Keratinocyte (primary cell): Measurements from ENCODE around the gene NDUFS2. TPM values are rescaled to one million over a fixed set of nuclear protein-coding genes. Genes with fewer than 3 reads are reported as not detected.

ENCODE experiments used
- DNase-seq: peaks from one replicate; pipeline ENCODE4 v3.0.0-alpha.2; 2011; ENCODE audit warnings: low read depth, missing footprints, low spot score
- FAIRE-seq: peaks from 2 replicates; lab custom pipeline; 2011; peaks lifted over from hg19 to GRCh38; lab: Jason Lieb, UNC
- H2AFZ ChIP-seq: 2 replicates; pipeline ENCODE4 v1.6.0; 2012; ENCODE audit warnings: low read length, control low read depth, inconsistent platforms; ENCODE audit not compliant: control insufficient read depth
- H3K27ac ChIP-seq: 2 replicates; pipeline ENCODE4 v1.5.1; 2011; ENCODE audit warnings: low read length; ENCODE audit not compliant: control insufficient read depth, insufficient read depth
- H3K27me3 ChIP-seq: 3 replicates; pipeline ENCODE4 v1.6.0; 2011; ENCODE audit warnings: low read length; ENCODE audit not compliant: control insufficient read depth, insufficient read depth; ENCODE audit errors: extremely low read depth
- H3K36me3 ChIP-seq, 2 experiments: 2 replicates in 1 of 2; 3 replicates in 1 of 2; pipeline ENCODE4 v1.5.1; 2011; ENCODE audit warnings: low read length in 2 of 2, mild to moderate bottlenecking in 1 of 2; ENCODE audit not compliant: control insufficient read depth in 2 of 2, insufficient read depth in 2 of 2; ENCODE audit errors: extremely low read depth in 1 of 2
- H3K4me1 ChIP-seq: 3 replicates; pipeline ENCODE4 v1.5.1; 2011; ENCODE audit warnings: low read length; ENCODE audit not compliant: control insufficient read depth, insufficient read depth; ENCODE audit errors: extremely low read depth
- H3K4me2 ChIP-seq: 3 replicates; pipeline ENCODE4 v1.6.0; 2011; ENCODE audit warnings: low read depth, low read length; ENCODE audit not compliant: control insufficient read depth, insufficient read depth; ENCODE audit errors: extremely low read depth
- H3K4me3 ChIP-seq, 3 experiments: fragments of 200-600 bp in 1 of 3; sonication (generic) in 1 of 3; 2 replicates in 2 of 3; 3 replicates in 1 of 3; pipeline ENCODE4 v1.5.1; 2011 to 2016; ENCODE audit warnings: low read length in 3 of 3, mild to moderate bottlenecking in 3 of 3, control low read depth in 2 of 3, inconsistent platforms in 1 of 3, low read depth in 1 of 3, mixed read lengths in 1 of 3, mixed run types in 1 of 3, moderate library complexity in 1 of 3; ENCODE audit not compliant: control insufficient read depth in 2 of 3, insufficient read depth in 2 of 3; ENCODE audit errors: extremely low read depth in 1 of 3
- H3K79me2 ChIP-seq: 2 replicates; pipeline ENCODE4 v1.6.0; 2012; ENCODE audit warnings: low read length; ENCODE audit not compliant: control insufficient read depth, insufficient read depth
- H3K9ac ChIP-seq: 3 replicates; pipeline ENCODE4 v1.6.0; 2011; ENCODE audit warnings: low read length; ENCODE audit not compliant: control insufficient read depth, insufficient read depth; ENCODE audit errors: extremely low read depth
- H3K9me1 ChIP-seq: 3 replicates; pipeline ENCODE4 v1.6.0; 2011; ENCODE audit warnings: low read length; ENCODE audit not compliant: control insufficient read depth, insufficient read depth; ENCODE audit errors: extremely low read depth
- H3K9me3 ChIP-seq: 2 replicates; pipeline ENCODE4 v1.5.1; 2012; ENCODE audit warnings: low read depth, low read length; ENCODE audit not compliant: control insufficient read depth
- H4K20me1 ChIP-seq: 3 replicates; pipeline ENCODE4 v1.6.0; 2011; ENCODE audit warnings: low read length; ENCODE audit not compliant: control insufficient read depth, insufficient read depth; ENCODE audit errors: extremely low read depth
- CTCF ChIP-seq, 3 experiments: IDR thresholded peaks in 1 of 3; conservative IDR thresholded peaks in 1 of 3; optimal IDR thresholded peaks in 1 of 3; 2 replicates in 2 of 3; 3 replicates in 1 of 3; pipeline versions ENCODE3 to v1.5.1; 2011; ENCODE audit warnings: low read length in 3 of 3, mild to moderate bottlenecking in 3 of 3, moderate library complexity in 2 of 3, control low read depth in 1 of 3, inconsistent platforms in 1 of 3; ENCODE audit not compliant: insufficient read depth in 2 of 3; ENCODE audit errors: extremely low read depth in 1 of 3
- EZH2 ChIP-seq: IDR thresholded peaks from one replicate; pipeline ENCODE4 v1.6.1; 2012; ENCODE audit warnings: inconsistent platforms, mild to moderate bottlenecking, low read length, moderate library complexity
- dilution Hi-C: fragments of 300-500 bp; cut with MboI; formaldehyde crosslinking; loops from one replicate; pipeline ENCODE4 v1.7.0; 2020; ENCODE audit warnings: low sequenced_read_pairs; ENCODE audit not compliant: extremely low pct_ligation_motif_present
- polyA plus RNA-seq, 5 experiments: library from polyadenylated mRNA; depleted of rRNA in 3 of 5; stranded (reverse) in 3 of 5; stranded (forward) in 1 of 5; unstranded in 1 of 5; fragments of >200 nt; gene quantifications; 1 replicate in 1 of 5; 2 replicates in 3 of 5; 3 replicates in 1 of 5; pipeline versions ENCODE4 v1.2.1 to v1.2.3, GENCODE V29; 2011 to 2012; ENCODE audit warnings: missing spikeins in 2 of 5, low read depth in 1 of 5, low replicate concordance in 1 of 5

NDUFS2 gene
- polyA plus RNA-seq, 1 donor (not counting 4 experiments of a cell fraction or from before 2014, with no cell fraction given), result 136 TPM

GRCh38 chr1:161158316-161159010, 43.7 kb upstream of the NDUFS2 start:
- H3K9me1 ChIP-seq, result no peaks in the 10 kb centered on the region
- peaks cover 24% of the 10 kb centered on the region for H3K4me1 ChIP-seq
- H3K9ac ChIP-seq, result peak overlapping the region; percentile 91
- FAIRE-seq (no peak), DNase-seq (no peak)
- H3K27ac ChIP-seq, result peak overlapping the region; percentile 84
- H3K4me3 ChIP-seq, result peak overlapping the region; percentile 73 to 89 (median 74)
- peak overlapping the region; percentile 92 for H3K4me2 ChIP-seq
- peaks cover 7 to 21% of the 10 kb centered on the region in 2 experiments for H3K36me3 ChIP-seq
- H2AFZ ChIP-seq, result peak overlapping the region; percentile 95
- dilution Hi-C loops, result no loop called here
- H3K79me2 ChIP-seq, result peaks cover 21% of the 10 kb centered on the region
- H3K9me3 ChIP-seq, result no peaks in the 10 kb centered on the region
- H4K20me1 ChIP-seq, result no peaks in the 10 kb centered on the region
- no peaks in the 10 kb centered on the region for H3K27me3 ChIP-seq
- no peak for TF ChIP-seq CTCF (optimal IDR thresholded peaks at IDR 0.05 in 1 of 3, IDR thresholded peaks at IDR 0.05 in 1 of 3, conservative IDR thresholded peaks at IDR 0.05 in 1 of 3; ENCODE audit: extremely low read depth in 1 of 3, insufficient read depth in 2 of 3, low read length in 3 of 3)
- no peak for TF ChIP-seq EZH2

GRCh38 chr1:161159087-161159912, 42.9 kb upstream of the NDUFS2 start, which contains the start of gene USP21:
TSS of gene USP21 (plus strand) at chr1:161159500. CDS start at chr1:161160641, 1,141 bp downstream.
- no peak for FAIRE-seq
- peak within 1 kb of the TSS; percentile 95 for H2AFZ ChIP-seq
- no peaks in the 10 kb centered on the region for H3K9me1 ChIP-seq

More at GRCh38 chr1:161159087-161159912, 42.9 kb upstream of the NDUFS2 start, which contains the start of gene USP21:
- H3K9ac ChIP-seq, result peak within 1 kb of the TSS; percentile 91
- dilution Hi-C loops, result no loop called here
- peak within 1 kb of the TSS; percentile 73 to 89 (median 74) for H3K4me3 ChIP-seq
- H3K27ac ChIP-seq, result peak within 1 kb of the TSS; percentile 84
- peaks cover 24% of the 10 kb centered on the region for H3K4me1 ChIP-seq
- peak within 1 kb of the TSS; percentile 92 for H3K4me2 ChIP-seq
- peaks cover 9 to 28% of the 10 kb centered on the region in 2 experiments for H3K36me3 ChIP-seq
- H3K9me3 ChIP-seq, result no peaks in the 10 kb centered on the region
- TF ChIP-seq CTCF (optimal IDR thresholded peaks at IDR 0.05 in 1 of 3, IDR thresholded peaks at IDR 0.05 in 1 of 3, conservative IDR thresholded peaks at IDR 0.05 in 1 of 3; ENCODE audit: extremely low read depth in 1 of 3, insufficient read depth in 2 of 3, low read length in 3 of 3) (peak; percentile 40 to 71 (median 58)), EZH2 (no peak)
- no peaks in the 10 kb centered on the region for H4K20me1 ChIP-seq
- no peaks in the 10 kb centered on the region for H3K27me3 ChIP-seq
- peaks cover 19% of the 10 kb centered on the region for H3K79me2 ChIP-seq
- no peak for DNase-seq
